ENCODE results near the gene CSN1S1.
"Not testable (repeated sequence)": the region's sequence is repeated elsewhere in the genome, so short reads cannot be mapped to it uniquely, and the experiment has no call there.

CSN1S1 gene

DNA sequence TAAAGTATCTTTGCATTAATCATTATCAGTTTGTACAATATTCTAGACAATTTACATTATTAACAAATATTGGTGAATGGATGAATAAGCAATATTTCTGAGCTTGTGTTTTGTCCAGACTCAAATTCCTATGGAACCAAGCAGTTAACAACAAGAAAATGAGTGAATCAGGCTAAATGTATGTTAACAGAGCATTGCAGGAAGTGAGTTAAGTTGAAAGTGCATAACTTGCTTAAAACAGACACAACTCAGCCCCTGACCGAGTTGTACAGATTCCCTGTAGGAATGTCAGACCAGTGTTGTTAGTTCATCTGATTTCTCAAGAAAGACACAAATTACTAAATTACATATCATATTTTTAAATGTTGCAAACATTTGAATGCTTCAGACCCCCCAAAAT, 23.7 kb upstream of the CSN1S1 start:
- DNase-seq (ENCODE audit: low read depth) = no peak
- TF ChIP-seq, protein P1, sequence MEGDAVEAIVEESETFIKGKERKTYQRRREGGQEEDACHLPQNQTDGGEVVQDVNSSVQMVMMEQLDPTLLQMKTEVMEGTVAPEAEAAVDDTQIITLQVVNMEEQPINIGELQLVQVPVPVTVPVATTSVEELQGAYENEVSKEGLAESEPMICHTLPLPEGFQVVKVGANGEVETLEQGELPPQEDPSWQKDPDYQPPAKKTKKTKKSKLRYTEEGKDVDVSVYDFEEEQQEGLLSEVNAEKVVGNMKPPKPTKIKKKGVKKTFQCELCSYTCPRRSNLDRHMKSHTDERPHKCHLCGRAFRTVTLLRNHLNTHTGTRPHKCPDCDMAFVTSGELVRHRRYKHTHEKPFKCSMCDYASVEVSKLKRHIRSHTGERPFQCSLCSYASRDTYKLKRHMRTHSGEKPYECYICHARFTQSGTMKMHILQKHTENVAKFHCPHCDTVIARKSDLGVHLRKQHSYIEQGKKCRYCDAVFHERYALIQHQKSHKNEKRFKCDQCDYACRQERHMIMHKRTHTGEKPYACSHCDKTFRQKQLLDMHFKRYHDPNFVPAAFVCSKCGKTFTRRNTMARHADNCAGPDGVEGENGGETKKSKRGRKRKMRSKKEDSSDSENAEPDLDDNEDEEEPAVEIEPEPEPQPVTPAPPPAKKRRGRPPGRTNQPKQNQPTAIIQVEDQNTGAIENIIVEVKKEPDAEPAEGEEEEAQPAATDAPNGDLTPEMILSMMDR (IDR thresholded peaks at IDR 0.05; ENCODE audit: control insufficient read depth, extremely low read depth, insufficient read depth) = no peak
- H3K4me3 ChIP-seq (ENCODE audit: low read depth, low read length) = no peak overlapping the region

DNA sequence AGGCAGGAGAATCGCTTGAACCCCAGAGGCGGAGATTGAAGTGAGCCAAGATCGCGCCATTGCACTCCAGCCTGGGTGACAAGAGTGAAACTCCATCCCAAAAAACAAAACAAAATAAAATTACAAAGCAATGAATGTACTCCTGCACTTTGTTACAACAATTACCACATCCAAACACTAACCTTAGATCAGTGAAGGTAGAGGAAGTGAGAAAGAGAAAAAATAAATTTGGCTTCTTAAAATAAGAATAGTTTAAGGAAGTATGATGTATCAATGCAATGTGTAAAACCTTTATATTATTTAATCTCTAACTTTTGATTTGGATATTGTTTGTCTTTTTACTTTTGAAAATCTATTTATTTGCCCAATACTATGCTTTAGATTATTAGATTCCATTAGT, 21.7 kb upstream of the CSN1S1 start:
- TF ChIP-seq, protein P1 (IDR thresholded peaks at IDR 0.05; ENCODE audit: control insufficient read depth, extremely low read depth, insufficient read depth) = no peak
- no peak overlapping the region for H3K4me3 ChIP-seq (ENCODE audit: low read depth, low read length)
- no peak for DNase-seq (ENCODE audit: low read depth)

DNA sequence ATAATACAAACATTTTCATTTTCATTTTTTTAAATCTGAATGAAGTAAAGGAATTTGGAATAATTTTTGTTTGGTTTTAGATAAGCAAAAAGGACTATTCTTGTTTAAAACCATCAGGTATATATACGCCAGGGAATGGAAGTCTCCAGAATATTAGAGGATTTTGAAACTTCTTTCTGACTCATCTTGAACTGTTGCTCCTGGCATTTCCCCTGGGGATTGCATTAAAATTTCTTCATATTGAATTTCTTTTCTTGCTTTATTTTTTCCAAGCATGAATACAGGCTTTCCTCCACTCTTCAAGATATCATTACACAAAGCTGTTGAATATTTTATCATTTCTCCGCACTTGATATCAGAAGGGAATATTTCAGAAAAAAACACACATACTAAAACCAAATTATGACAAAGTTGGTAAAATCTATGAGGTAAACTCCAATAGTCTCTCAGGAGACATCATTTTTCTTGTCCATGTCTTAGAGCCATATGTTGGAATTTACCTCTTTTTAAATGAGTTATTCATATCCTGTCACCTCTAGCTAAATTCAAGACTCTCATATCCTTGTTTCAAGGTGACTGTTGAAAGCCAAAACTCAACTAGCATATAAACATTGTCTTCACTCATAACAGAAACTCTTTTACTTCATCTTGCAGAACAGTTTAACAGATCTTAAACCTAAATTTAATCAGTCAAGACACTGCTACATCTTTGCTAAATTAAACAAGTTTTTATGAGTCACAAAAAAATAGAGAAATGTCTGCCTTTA, 20.7 kb upstream of the CSN1S1 start:
- DNase-seq (ENCODE audit: low read depth) = no peak
- no peak overlapping the region for H3K4me3 ChIP-seq (ENCODE audit: low read depth, low read length)

DNA sequence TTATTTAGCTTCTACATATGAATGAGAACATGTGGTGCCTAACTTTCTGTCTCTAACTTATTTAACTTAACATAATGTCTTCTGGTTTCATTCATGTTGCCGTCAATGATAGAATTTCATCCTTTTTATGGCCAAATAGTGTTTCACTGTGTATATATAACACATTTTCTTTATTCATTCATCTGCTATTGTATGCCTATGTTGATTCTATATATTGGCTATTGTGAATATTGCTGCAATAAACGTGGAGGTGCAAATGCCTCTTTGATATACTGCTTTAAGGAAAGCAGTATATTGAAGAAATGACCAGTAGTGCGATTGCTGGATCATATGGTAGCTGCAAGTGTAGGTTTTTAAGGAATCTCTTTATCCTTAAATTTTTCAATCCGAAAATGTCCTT, 10.0 kb upstream of the CSN1S1 start:
- TF ChIP-seq, protein P1 (IDR thresholded peaks at IDR 0.05; ENCODE audit: control insufficient read depth, extremely low read depth, insufficient read depth) = no peak
- H3K4me3 ChIP-seq (ENCODE audit: low read depth, low read length) = no peak overlapping the region
- no peak for DNase-seq (ENCODE audit: low read depth)

More for the DNA sequence above, 20.7 kb upstream of the CSN1S1 start:
- TF ChIP-seq, protein P1 (IDR thresholded peaks at IDR 0.05; ENCODE audit: control insufficient read depth, extremely low read depth, insufficient read depth) = no peak

DNA sequence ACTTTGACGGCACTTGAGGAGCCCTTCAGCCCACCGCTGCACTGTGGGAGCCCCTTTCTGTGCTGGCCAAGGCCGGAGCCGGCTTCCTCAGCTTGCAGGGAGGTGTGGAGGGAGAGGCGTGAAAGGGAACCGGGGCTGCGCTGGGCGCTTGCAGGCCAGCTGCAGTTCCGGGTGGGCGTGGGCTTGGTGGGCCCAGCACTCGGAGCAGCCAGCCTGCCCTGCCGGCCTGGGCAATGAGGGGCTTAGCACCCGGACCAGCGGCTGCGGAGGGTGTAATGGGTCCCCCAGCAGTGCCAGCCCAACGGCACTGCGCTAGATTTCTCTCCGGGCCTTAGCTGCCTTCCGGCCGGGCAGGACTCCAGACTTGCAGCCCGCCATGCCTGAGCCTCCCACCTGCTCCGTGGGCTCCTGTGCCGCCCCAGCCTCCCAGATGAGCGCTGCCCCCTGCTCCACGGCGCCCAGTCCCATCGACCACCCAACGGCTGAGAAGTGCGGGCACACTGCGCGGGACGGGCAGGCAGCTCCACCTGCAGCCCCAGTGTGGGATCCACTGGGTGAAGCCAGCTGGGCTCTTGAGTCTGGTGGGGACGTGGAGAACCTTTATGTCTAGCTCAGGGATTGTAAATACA, 7.0 kb upstream of the CSN1S1 start:
- not testable (repeated sequence) for DNase-seq (ENCODE audit: low read depth)

DNA sequence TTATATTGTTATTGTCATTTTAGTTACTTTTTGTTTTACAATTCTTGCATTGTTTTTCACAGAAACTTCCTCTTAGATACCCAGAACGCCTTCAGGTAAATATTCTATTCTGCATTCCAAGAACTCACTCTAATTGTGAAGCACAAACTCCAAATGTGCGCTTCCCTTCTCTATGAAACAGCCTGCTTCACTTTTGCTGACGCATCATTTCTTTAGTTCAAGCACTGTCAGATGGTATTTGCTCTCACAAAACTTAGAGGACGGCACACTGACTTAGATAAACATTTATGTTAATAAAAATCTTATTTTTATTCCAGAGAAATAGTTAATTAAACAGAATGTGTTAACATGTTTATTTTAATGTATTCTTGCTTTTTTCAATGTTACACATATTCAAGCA, 3.3 kb downstream of the CSN1S1 start:
- H3K4me3 ChIP-seq (ENCODE audit: low read depth, low read length) = no peak overlapping the region
- DNase-seq (ENCODE audit: low read depth) = no peak
- TF ChIP-seq, protein P1 (IDR thresholded peaks at IDR 0.05; ENCODE audit: control insufficient read depth, extremely low read depth, insufficient read depth) = no peak

More for the DNA sequence above, 7.0 kb upstream of the CSN1S1 start:
- not testable (repeated sequence) for H3K4me3 ChIP-seq (ENCODE audit: low read depth, low read length)

DNA sequence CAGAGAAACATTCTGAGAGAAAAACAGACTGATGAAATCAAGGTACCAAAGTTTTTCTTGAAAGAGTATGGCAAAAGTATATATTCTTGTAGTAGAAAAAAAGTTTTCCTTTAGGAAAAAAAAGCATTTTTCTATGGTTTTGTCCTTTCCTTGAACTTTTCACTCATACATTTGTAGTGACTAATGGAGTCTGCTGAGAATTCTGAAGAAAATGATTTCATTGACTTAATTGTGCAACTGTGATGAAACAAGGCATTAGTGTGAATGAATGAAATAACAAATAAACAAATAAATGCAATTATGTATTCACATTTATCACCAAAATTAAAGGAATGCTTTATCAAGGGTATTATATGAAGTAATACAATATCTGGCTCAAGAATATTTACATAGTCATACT, 5.7 kb downstream of the CSN1S1 start:
- no peak for DNase-seq (ENCODE audit: low read depth)
- no peak overlapping the region for H3K4me3 ChIP-seq (ENCODE audit: low read depth, low read length)
- TF ChIP-seq, protein P1 (IDR thresholded peaks at IDR 0.05; ENCODE audit: control insufficient read depth, extremely low read depth, insufficient read depth) = no peak
